Measurements from ENCODE around the gene PLS1. TPM values are rescaled to one million over a fixed set of nuclear protein-coding genes. Genes with fewer than 3 reads are reported as not detected.
"Not testable (repeated sequence)": the region's sequence is repeated elsewhere in the genome, so short reads cannot be mapped to it uniquely, and the experiment has no call there.

The PLS1 gene
- total and polyA plus RNA-seq, 2 donors: 2.6 to 29.8 TPM

- Histone ChIP-seq H3K4me3 (ENCODE audit: low read depth, low read length) (peak within 1 kb of the TSS; percentile 65), H3K4me1 (ENCODE audit: insufficient read depth) (no peaks in the 10 kb centered on the region), H3K27ac (ENCODE audit: low read depth) (peak within 1 kb of the TSS; percentile 91), H3K36me3 (ENCODE audit: insufficient read depth) (no peaks in the 10 kb centered on the region)
- WGBS: under 1% methylated on average over 65 of the region's 65 CpGs
- DNase-seq (ENCODE audit: extremely low spot score): peak; percentile 91
Measured at GRCh38 chr3:142578329-142579223, 17.6 kb upstream of the PLS1 start, which contains the start of gene ATR. ATR (minus strand) TSS chr3:142578733; CDS start chr3:142578704, 29 bp downstream.

- H3K27ac ChIP-seq (ENCODE audit: low read depth): no peak overlapping the region
- no peaks in the 10 kb centered on the region for H3K4me1 ChIP-seq (ENCODE audit: insufficient read depth)
- no peak for DNase-seq (ENCODE audit: extremely low spot score)
- no peak overlapping the region for H3K4me3 ChIP-seq (ENCODE audit: low read depth, low read length)
- 97% methylated on average over 1 of the region's 1 CpG for WGBS
- H3K36me3 ChIP-seq (ENCODE audit: insufficient read depth): no peaks in the 10 kb centered on the region
Measured at GRCh38 chr3:142580061-142580423, 16.2 kb upstream of the PLS1 start.

GRCh38 chr3:142581070-142581469 is 15.1 kb upstream of the PLS1 start:
- 78% methylated on average over 11 of the region's 11 CpGs for WGBS
- not testable (repeated sequence) for H3K36me3 ChIP-seq (ENCODE audit: insufficient read depth); H3K4me1 ChIP-seq (ENCODE audit: insufficient read depth)

GRCh38 chr3:142586803-142587406 is 9.3 kb upstream of the PLS1 start:
- no peaks in the 10 kb centered on the region for H3K36me3 ChIP-seq (ENCODE audit: insufficient read depth)
- DNase-seq (ENCODE audit: extremely low spot score): peak; percentile 51
- H3K4me1 ChIP-seq (ENCODE audit: insufficient read depth): no peaks in the 10 kb centered on the region
- 26% methylated on average over 2 of the region's 2 CpGs for WGBS
- H3K4me3 ChIP-seq (ENCODE audit: low read depth, low read length): no peak overlapping the region
- H3K27ac ChIP-seq (ENCODE audit: low read depth): no peak overlapping the region

More at GRCh38 chr3:142581070-142581469, 15.1 kb upstream of the PLS1 start:
- H3K27ac ChIP-seq (ENCODE audit: low read depth); DNase-seq (ENCODE audit: extremely low spot score); H3K4me3 ChIP-seq (ENCODE audit: low read depth, low read length): not testable (repeated sequence)

- no peak for DNase-seq (ENCODE audit: extremely low spot score)
- no peaks in the 10 kb centered on the region for H3K36me3 ChIP-seq (ENCODE audit: insufficient read depth)
- H3K27ac ChIP-seq (ENCODE audit: low read depth): no peak overlapping the region
- no peaks in the 10 kb centered on the region for H3K4me1 ChIP-seq (ENCODE audit: insufficient read depth)
- WGBS: 76% methylated on average over 1 of the region's 1 CpG
- H3K4me3 ChIP-seq (ENCODE audit: low read depth, low read length): no peak overlapping the region
Measured at GRCh38 chr3:142588703-142589102, 7.5 kb upstream of the PLS1 start.

- not testable (repeated sequence) for H3K36me3 ChIP-seq (ENCODE audit: insufficient read depth); H3K27ac ChIP-seq (ENCODE audit: low read depth); DNase-seq (ENCODE audit: extremely low spot score); H3K4me1 ChIP-seq (ENCODE audit: insufficient read depth); H3K4me3 ChIP-seq (ENCODE audit: low read depth, low read length)
- WGBS: 93% methylated on average over 7 of the region's 7 CpGs
Measured at GRCh38 chr3:142592268-142592667, 3.9 kb upstream of the PLS1 start.

- H3K4me1 ChIP-seq (ENCODE audit: insufficient read depth): no peaks in the 10 kb centered on the region
- no peak overlapping the region for H3K4me3 ChIP-seq (ENCODE audit: low read depth, low read length)
- 14% methylated on average over 1 of the region's 1 CpG for WGBS
- H3K36me3 ChIP-seq (ENCODE audit: insufficient read depth): no peaks in the 10 kb centered on the region
- DNase-seq (ENCODE audit: extremely low spot score): no peak
- H3K27ac ChIP-seq (ENCODE audit: low read depth): no peak overlapping the region
Measured at GRCh38 chr3:142595141-142595540, 1.1 kb upstream of the PLS1 start.

- Histone ChIP-seq H3K36me3 (ENCODE audit: insufficient read depth) (no peaks in the 10 kb centered on the region), H3K27ac (ENCODE audit: low read depth) (no peak overlapping the region), H3K4me3 (ENCODE audit: low read depth, low read length) (peak overlapping the region; percentile 50), H3K4me1 (ENCODE audit: insufficient read depth) (no peaks in the 10 kb centered on the region)
- peak; percentile 21 for DNase-seq (ENCODE audit: extremely low spot score)
- WGBS: 17% methylated on average over 7 of the region's 7 CpGs
Measured at GRCh38 chr3:142595581-142595950, 627 bp upstream of the PLS1 start.

GRCh38 chr3:142596726-142597088 is 514 bp downstream of the PLS1 start:
- no peaks in the 10 kb centered on the region for H3K4me1 ChIP-seq (ENCODE audit: insufficient read depth)
- H3K27ac ChIP-seq (ENCODE audit: low read depth): no peak overlapping the region
- WGBS: 11% methylated on average over 5 of the region's 5 CpGs
- H3K36me3 ChIP-seq (ENCODE audit: insufficient read depth): no peaks in the 10 kb centered on the region
- peak overlapping the region; percentile 50 for H3K4me3 ChIP-seq (ENCODE audit: low read depth, low read length)
- no peak for DNase-seq (ENCODE audit: extremely low spot score)

GRCh38 chr3:142597906-142598305 is 1.7 kb downstream of the PLS1 start:
- 66% methylated on average over 3 of the region's 3 CpGs for WGBS

GRCh38 chr3:142601713-142602112 is 5.5 kb downstream of the PLS1 start:
- H3K4me1 ChIP-seq (ENCODE audit: insufficient read depth): no peaks in the 10 kb centered on the region
- H3K27ac ChIP-seq (ENCODE audit: low read depth): no peak overlapping the region
- no peaks in the 10 kb centered on the region for H3K36me3 ChIP-seq (ENCODE audit: insufficient read depth)
- no peak for DNase-seq (ENCODE audit: extremely low spot score)
- H3K4me3 ChIP-seq (ENCODE audit: low read depth, low read length): no peak overlapping the region
- 86% methylated on average over 4 of the region's 4 CpGs for WGBS

More at GRCh38 chr3:142597906-142598305, 1.7 kb downstream of the PLS1 start:
- no peak overlapping the region for H3K4me3 ChIP-seq (ENCODE audit: low read depth, low read length)
- no peak for DNase-seq (ENCODE audit: extremely low spot score)
- no peak overlapping the region for H3K27ac ChIP-seq (ENCODE audit: low read depth)
- no peaks in the 10 kb centered on the region for H3K36me3 ChIP-seq (ENCODE audit: insufficient read depth)
- no peaks in the 10 kb centered on the region for H3K4me1 ChIP-seq (ENCODE audit: insufficient read depth)

GRCh38 chr3:142602619-142603385 is 6.6 kb downstream of the PLS1 start:
- Histone ChIP-seq H3K4me3 (ENCODE audit: low read depth, low read length) (no peak overlapping the region), H3K4me1 (ENCODE audit: insufficient read depth) (no peaks in the 10 kb centered on the region), H3K27ac (ENCODE audit: low read depth) (no peak overlapping the region), H3K36me3 (ENCODE audit: insufficient read depth) (peaks cover 2% of the 10 kb centered on the region)
- DNase-seq (ENCODE audit: extremely low spot score): no peak
- 79% methylated on average over 13 of the region's 13 CpGs for WGBS

- H3K4me3 ChIP-seq (ENCODE audit: low read depth, low read length); DNase-seq (ENCODE audit: extremely low spot score); H3K36me3 ChIP-seq (ENCODE audit: insufficient read depth); H3K27ac ChIP-seq (ENCODE audit: low read depth); H3K4me1 ChIP-seq (ENCODE audit: insufficient read depth): not testable (repeated sequence)
- WGBS: 72% methylated on average over 7 of the region's 7 CpGs
Measured at GRCh38 chr3:142603386-142603705, 7.2 kb downstream of the PLS1 start.

GRCh38 chr3:142604940-142605339 is 8.7 kb downstream of the PLS1 start:
- Histone ChIP-seq H3K27ac (ENCODE audit: low read depth) (no peak overlapping the region), H3K4me3 (ENCODE audit: low read depth, low read length) (no peak overlapping the region), H3K4me1 (ENCODE audit: insufficient read depth) (no peaks in the 10 kb centered on the region), H3K36me3 (ENCODE audit: insufficient read depth) (peaks cover 2% of the 10 kb centered on the region)
- no peak for DNase-seq (ENCODE audit: extremely low spot score)

Data from urinary bladder (tissue), 4 donors.